Caco-2 (cell line): Measurements from ENCODE around the gene EN2. TPM values are rescaled to one million over a fixed set of nuclear protein-coding genes. Genes with fewer than 3 reads are reported as not detected.

ENCODE experiments used
- BruUV-seq: library from RNA; stranded (reverse); fragments of 400-500 nt; replicated peaks from 2 replicates; lab custom pipeline; 2021; lab: Mats Ljungman, UMichigan
- CTCF ChIA-PET: fragments of 300-600 bp; sonication (Branson Sonifier 250); formaldehyde crosslinking; loops from one replicate; lab custom pipeline; 2022; ENCODE audit warnings: antibody characterized with exemption; lab: Charles Lee
- POLR2A ChIA-PET: fragments of 300-600 bp; sonication (Branson Sonifier 250); formaldehyde crosslinking; loops from one replicate; lab custom pipeline; 2022; ENCODE audit warnings: antibody characterized with exemption; lab: Charles Lee
- DNase-seq, 2 experiments: peaks; one replicate each; pipeline versions ENCODE4 v3.0.0 to v3.0.0-alpha.2; 2020 to 2022
- H3K27me3 ChIP-seq: replicated peaks from 2 replicates; pipeline ENCODE4 v1.6.0; 2011; ENCODE audit warnings: low read length; ENCODE audit not compliant: control insufficient read depth, insufficient read depth
- H3K36me3 ChIP-seq: 2 replicates; pipeline ENCODE4 v1.5.1; 2011; ENCODE audit warnings: low read length; ENCODE audit not compliant: control insufficient read depth, insufficient read depth
- H3K4me1 ChIP-seq: fragments of 250-450 bp; sonication (Bioruptor Pico); 2 replicates; pipeline ENCODE4 v1.5.1; 2020; ENCODE audit warnings: mild to moderate bottlenecking
- H3K4me3 ChIP-seq: 2 replicates; pipeline ENCODE4 v1.5.1; 2011; ENCODE audit warnings: low read depth, mild to moderate bottlenecking, control low read depth, low read length
- H3K9me3 ChIP-seq: fragments of 250-450 bp; sonication (Bioruptor Pico); 2 replicates; pipeline ENCODE4 v1.5.1; 2020; ENCODE audit warnings: mild to moderate bottlenecking, moderate library complexity
- H3K27ac Mint-ChIP-seq: one replicate; pipeline ENCODE4 v1.8.0; 2022; ENCODE audit warnings: mixed read lengths; ENCODE audit not compliant: unreplicated experiment
- H3K27me3 Mint-ChIP-seq: one replicate; pipeline ENCODE4 v1.8.0; 2022; ENCODE audit warnings: mixed read lengths; ENCODE audit not compliant: insufficient read depth, unreplicated experiment
- H3K36me3 Mint-ChIP-seq: one replicate; pipeline ENCODE4 v1.8.0; 2022; ENCODE audit warnings: mild to moderate bottlenecking, mixed read lengths; ENCODE audit not compliant: insufficient read depth, unreplicated experiment
- H3K4me1 Mint-ChIP-seq: one replicate; pipeline ENCODE4 v1.8.0; 2022; ENCODE audit warnings: low read depth, mixed read lengths; ENCODE audit not compliant: unreplicated experiment
- H3K4me3 Mint-ChIP-seq: one replicate; pipeline ENCODE4 v1.8.0; 2022; ENCODE audit warnings: mild to moderate bottlenecking, moderate library complexity, mixed read lengths; ENCODE audit not compliant: unreplicated experiment
- H3K9me3 Mint-ChIP-seq: one replicate; pipeline ENCODE4 v1.8.0; 2022; ENCODE audit warnings: mixed read lengths; ENCODE audit not compliant: unreplicated experiment
- intact Hi-C: fragments of 100-400 bp; cut with micrococcal nuclease; formaldehyde crosslinking; loops from one replicate; pipeline ENCODE4 v1.10.0; 2022; ENCODE audit not compliant: unreplicated experiment
- total RNA-seq: library from RNA; stranded (reverse); gene quantifications from 2 replicates; pipeline ENCODE4 v1.2.3, GENCODE V29; 2022
- TF ChIP-seq, protein P1 (sequence below), 2 experiments: fragments of 200-600 bp in 1 of 2; IDR thresholded peaks; 1 replicate in 1 of 2; 2 replicates in 1 of 2; pipeline versions ENCODE4 v1.5.1 to v1.8.0; 2011 to 2022; ENCODE audit warnings: antibody characterized with exemption in 1 of 2, control low read depth in 1 of 2, inconsistent platforms in 1 of 2, low read depth in 1 of 2, low read length in 1 of 2, mild to moderate bottlenecking in 1 of 2, moderate library complexity in 1 of 2; ENCODE audit not compliant: insufficient read depth in 1 of 2, severe bottlenecking in 1 of 2, unreplicated experiment in 1 of 2

Gene EN2
- total RNA-seq, 1 experiment from 2014 or later, result 1.5 TPM

DNA sequence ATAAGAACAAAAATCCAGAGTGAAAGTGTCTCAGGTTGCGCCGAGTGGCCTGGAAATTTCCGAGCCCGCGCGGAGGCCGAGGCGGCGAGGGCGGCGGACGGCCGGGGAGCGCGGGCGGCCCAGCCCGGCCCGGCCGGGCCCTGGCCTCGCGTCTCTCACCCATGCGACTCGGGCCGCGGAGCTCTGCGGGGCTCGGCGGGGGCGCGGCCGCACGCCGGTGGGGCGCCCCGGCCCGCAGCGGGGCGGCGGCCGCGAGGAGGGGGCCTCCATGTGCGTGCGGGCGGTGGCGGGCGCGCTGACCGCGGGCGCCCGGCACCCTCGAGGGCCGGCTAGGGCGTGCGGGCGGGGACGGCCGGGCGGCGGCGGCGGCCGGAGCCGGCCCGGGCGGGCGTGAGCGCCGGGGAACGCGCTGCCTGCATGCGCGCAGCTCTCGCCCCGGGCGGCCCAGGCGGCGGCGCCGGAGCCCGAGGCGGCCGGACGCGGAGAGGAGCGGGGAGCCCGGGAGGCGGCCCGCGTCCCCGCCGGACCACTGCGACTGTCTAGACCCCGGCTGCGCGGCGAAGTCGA lies 302 bp upstream of the EN2 start:
- TF ChIP-seq, protein P1, sequence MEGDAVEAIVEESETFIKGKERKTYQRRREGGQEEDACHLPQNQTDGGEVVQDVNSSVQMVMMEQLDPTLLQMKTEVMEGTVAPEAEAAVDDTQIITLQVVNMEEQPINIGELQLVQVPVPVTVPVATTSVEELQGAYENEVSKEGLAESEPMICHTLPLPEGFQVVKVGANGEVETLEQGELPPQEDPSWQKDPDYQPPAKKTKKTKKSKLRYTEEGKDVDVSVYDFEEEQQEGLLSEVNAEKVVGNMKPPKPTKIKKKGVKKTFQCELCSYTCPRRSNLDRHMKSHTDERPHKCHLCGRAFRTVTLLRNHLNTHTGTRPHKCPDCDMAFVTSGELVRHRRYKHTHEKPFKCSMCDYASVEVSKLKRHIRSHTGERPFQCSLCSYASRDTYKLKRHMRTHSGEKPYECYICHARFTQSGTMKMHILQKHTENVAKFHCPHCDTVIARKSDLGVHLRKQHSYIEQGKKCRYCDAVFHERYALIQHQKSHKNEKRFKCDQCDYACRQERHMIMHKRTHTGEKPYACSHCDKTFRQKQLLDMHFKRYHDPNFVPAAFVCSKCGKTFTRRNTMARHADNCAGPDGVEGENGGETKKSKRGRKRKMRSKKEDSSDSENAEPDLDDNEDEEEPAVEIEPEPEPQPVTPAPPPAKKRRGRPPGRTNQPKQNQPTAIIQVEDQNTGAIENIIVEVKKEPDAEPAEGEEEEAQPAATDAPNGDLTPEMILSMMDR (IDR thresholded peaks at IDR 0.05; ENCODE audit: insufficient read depth in 1 of 2, low read depth in 1 of 2, low read length in 1 of 2, severe bottlenecking in 1 of 2, unreplicated experiment in 1 of 2), result no peak
- intact Hi-C loops, result loop anchor here (5.0 kb wide), 1 partner anchor 75 kb away; no protein-coding TSS in a partner anchor
- peaks cover 7% of the 10 kb centered on the region for H3K4me1 Mint-ChIP-seq
- H3K27ac Mint-ChIP-seq, result peak overlapping the region; percentile 81
- no peaks in the 10 kb centered on the region for H3K9me3 ChIP-seq
- BruUV-seq, result no TSS peak
- ChIA-PET CTCF (no interaction called here), POLR2A (no interaction called here)
- H3K4me3 Mint-ChIP-seq, result peak overlapping the region; percentile 82
- H3K36me3 ChIP-seq, result no peaks in the 10 kb centered on the region
- peak in 1 of 2 experiments; percentile 50 for DNase-seq
- peaks cover 1% of the 10 kb centered on the region; the same call in 1 of the 2 replicates for H3K27me3 ChIP-seq
- H3K4me1 ChIP-seq, result peaks cover 6% of the 10 kb centered on the region
- peaks cover 18% of the 10 kb centered on the region for H3K27me3 Mint-ChIP-seq
- H3K4me3 ChIP-seq, result peak overlapping the region; percentile 89
- peaks cover 17% of the 10 kb centered on the region for H3K36me3 Mint-ChIP-seq
- H3K9me3 Mint-ChIP-seq, result no peaks in the 10 kb centered on the region

DNA sequence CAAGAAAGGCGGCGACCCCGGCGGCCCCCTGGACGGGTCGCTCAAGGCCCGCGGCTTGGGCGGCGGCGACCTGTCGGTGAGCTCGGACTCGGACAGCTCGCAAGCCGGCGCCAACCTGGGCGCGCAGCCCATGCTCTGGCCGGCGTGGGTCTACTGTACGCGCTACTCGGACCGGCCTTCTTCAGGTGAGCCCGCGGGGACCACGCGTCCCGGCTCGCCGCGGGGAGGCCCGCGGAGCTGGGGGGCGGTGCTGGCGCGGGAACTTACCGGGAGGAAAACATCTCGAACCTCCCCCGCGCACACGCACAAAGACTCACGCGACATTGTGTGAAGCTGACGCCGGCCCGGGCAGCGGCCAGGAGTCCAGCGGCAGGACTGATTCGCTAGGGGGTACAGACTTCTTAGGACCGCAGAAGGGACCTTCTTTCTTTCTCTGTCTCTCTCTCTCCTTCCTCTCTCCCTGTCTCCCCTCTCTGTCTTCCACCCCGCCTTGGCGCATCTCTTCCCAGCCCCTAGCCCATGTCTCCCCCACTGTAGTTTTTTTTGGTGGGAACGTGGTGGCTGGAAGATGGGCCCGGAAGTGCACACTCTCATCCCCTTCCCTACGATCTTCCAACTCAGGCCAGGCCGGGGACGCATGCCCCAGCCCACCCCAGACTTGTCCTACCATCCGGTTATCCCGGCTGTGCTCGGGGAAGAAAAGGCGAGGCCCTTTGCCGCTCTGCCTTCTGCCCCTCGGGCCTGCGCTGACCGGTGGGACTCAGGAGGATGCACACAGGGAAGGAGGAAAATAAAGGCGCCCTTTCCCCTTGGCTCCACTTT lies 1.2 kb downstream of the EN2 start:
- Histone ChIP-seq H3K4me3 (peak overlapping the region; percentile 89), H3K27me3 (peaks cover 1% of the 10 kb centered on the region; the same call in 1 of the 2 replicates), H3K4me1 (peaks cover 4% of the 10 kb centered on the region), H3K36me3 (no peaks in the 10 kb centered on the region), H3K9me3 (no peaks in the 10 kb centered on the region)
- no peaks in the 10 kb centered on the region for H3K9me3 Mint-ChIP-seq
- peak overlapping the region; percentile 82 for H3K4me3 Mint-ChIP-seq
- peaks cover 15% of the 10 kb centered on the region for H3K27me3 Mint-ChIP-seq
- TF ChIP-seq, protein P1 (IDR thresholded peaks at IDR 0.05; ENCODE audit: insufficient read depth in 1 of 2, low read depth in 1 of 2, low read length in 1 of 2, severe bottlenecking in 1 of 2, unreplicated experiment in 1 of 2), result no peak
- ChIA-PET POLR2A (no interaction called here), CTCF (no interaction called here)
- no TSS peak for BruUV-seq
- intact Hi-C loops, result loop anchor here (5.0 kb wide), 1 partner anchor 77 kb away; no protein-coding TSS in a partner anchor
- peaks cover 7% of the 10 kb centered on the region for H3K4me1 Mint-ChIP-seq
- DNase-seq, result no peak
- no peak overlapping the region for H3K27ac Mint-ChIP-seq
- H3K36me3 Mint-ChIP-seq, result peaks cover 17% of the 10 kb centered on the region

DNA sequence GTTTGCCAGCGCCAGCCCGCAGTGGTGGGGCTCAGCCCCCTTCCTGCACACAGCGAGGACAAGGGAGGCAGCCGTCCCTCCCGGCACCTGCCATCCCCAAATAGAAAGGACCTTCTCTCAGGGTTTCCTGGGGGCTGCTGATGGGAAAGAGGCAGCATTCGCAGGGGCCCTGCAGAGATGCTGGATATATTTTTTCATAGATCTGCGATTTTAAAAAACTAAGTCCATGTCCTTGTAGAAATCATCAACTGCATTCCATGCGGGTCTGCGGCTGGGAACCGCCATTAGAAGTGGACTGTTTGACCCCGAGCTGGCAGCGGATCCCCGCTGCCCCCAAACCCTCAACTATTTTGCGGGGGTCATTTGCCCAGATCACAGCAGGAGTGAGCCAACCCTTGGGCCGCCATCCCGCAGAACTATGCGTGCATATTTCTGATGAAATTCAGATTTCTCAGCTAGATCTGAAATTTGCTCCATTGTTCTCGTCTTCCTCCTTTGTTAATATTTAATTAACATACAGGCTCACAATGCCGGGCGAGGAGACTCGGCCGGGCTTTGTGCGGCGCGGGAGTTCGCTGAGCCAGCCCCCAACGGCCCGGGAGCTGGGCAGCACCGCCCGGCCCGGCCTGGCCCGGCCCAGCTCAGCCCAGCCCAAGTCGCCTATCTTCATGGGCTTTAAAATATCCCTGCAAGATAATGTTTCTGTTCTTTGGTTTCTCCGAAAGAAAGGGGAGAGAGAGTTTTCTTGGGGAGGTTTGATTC lies 2.0 kb downstream of the EN2 start:
- TF ChIP-seq, protein P1 (IDR thresholded peaks at IDR 0.05; ENCODE audit: insufficient read depth in 1 of 2, low read depth in 1 of 2, low read length in 1 of 2, severe bottlenecking in 1 of 2, unreplicated experiment in 1 of 2), result no peak
- intact Hi-C loops, result loop anchor here (5.0 kb wide), 1 partner anchor 78 kb away; no protein-coding TSS in a partner anchor
- no peak overlapping the region for H3K27ac Mint-ChIP-seq
- BruUV-seq, result TSS peak; percentile 20
- H3K9me3 Mint-ChIP-seq, result no peaks in the 10 kb centered on the region
- H3K4me3 ChIP-seq, result no peak overlapping the region
- H3K36me3 Mint-ChIP-seq, result peaks cover 17% of the 10 kb centered on the region
- H3K27me3 Mint-ChIP-seq, result peaks cover 14% of the 10 kb centered on the region
- POLR2A ChIA-PET, result no interaction called here
- peaks cover 4% of the 10 kb centered on the region for H3K4me1 ChIP-seq
- no peak for DNase-seq
- H3K4me1 Mint-ChIP-seq, result peaks cover 7% of the 10 kb centered on the region
- peak overlapping the region; percentile 82 for H3K4me3 Mint-ChIP-seq
- CTCF ChIA-PET, result no interaction called here
- no peaks in the 10 kb centered on the region for H3K36me3 ChIP-seq
- H3K9me3 ChIP-seq, result no peaks in the 10 kb centered on the region
- peaks cover 1% of the 10 kb centered on the region; the same call in 1 of the 2 replicates for H3K27me3 ChIP-seq
